Measurements from ENCODE around the gene PLXNA4. TPM values are rescaled to one million over a fixed set of nuclear protein-coding genes. Genes with fewer than 3 reads are reported as not detected.

The PLXNA4 gene
- total and polyA plus RNA-seq, 2 experiments from 2014 or later: 0.08 to 0.80 TPM

DNA sequence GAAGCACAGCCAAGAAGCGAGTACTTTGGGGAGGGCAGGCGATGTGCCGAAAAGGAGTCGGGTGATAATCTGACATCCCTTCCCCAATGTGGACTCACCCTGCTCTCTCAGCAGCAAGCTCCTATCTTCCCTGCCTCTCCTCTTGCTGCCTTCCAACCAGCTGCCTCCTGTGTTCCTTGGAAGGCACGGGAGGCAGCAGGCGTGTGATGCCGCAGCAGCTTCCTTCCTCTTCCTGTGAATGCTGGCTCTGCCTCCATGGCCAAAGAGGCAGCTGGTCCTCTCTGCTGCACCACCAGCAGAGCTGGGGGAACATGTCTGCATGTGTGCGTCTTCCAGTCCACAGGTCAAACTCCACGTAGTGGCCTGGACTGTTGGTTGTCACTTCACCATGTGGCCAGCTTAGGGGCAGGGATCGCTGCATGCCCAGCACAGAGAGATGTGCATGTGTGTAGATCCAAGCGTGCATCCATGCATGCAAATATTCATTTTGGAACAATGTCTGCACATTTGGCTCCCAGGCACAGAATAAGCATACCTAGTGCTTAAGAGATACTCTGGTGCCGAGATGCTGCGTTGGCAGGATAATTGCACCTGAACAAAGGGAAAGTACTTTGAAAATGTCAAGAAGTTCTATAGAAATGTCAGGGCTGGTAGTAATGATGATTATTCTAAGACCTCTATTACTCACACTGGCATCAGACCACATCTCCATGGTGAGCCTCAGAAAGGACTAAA lies 499.8 kb downstream of the PLXNA4 start (continued):
- TF ChIP-seq, protein P1, sequence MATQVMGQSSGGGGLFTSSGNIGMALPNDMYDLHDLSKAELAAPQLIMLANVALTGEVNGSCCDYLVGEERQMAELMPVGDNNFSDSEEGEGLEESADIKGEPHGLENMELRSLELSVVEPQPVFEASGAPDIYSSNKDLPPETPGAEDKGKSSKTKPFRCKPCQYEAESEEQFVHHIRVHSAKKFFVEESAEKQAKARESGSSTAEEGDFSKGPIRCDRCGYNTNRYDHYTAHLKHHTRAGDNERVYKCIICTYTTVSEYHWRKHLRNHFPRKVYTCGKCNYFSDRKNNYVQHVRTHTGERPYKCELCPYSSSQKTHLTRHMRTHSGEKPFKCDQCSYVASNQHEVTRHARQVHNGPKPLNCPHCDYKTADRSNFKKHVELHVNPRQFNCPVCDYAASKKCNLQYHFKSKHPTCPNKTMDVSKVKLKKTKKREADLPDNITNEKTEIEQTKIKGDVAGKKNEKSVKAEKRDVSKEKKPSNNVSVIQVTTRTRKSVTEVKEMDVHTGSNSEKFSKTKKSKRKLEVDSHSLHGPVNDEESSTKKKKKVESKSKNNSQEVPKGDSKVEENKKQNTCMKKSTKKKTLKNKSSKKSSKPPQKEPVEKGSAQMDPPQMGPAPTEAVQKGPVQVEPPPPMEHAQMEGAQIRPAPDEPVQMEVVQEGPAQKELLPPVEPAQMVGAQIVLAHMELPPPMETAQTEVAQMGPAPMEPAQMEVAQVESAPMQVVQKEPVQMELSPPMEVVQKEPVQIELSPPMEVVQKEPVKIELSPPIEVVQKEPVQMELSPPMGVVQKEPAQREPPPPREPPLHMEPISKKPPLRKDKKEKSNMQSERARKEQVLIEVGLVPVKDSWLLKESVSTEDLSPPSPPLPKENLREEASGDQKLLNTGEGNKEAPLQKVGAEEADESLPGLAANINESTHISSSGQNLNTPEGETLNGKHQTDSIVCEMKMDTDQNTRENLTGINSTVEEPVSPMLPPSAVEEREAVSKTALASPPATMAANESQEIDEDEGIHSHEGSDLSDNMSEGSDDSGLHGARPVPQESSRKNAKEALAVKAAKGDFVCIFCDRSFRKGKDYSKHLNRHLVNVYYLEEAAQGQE (IDR thresholded peaks at IDR 0.05; ENCODE audit: unreplicated experiment): no peak
- TF ChIP-seq EZH2phosphoT487 (IDR thresholded peaks at IDR 0.05; ENCODE audit: unreplicated experiment): no peak
- TF ChIP-seq, protein P2, sequence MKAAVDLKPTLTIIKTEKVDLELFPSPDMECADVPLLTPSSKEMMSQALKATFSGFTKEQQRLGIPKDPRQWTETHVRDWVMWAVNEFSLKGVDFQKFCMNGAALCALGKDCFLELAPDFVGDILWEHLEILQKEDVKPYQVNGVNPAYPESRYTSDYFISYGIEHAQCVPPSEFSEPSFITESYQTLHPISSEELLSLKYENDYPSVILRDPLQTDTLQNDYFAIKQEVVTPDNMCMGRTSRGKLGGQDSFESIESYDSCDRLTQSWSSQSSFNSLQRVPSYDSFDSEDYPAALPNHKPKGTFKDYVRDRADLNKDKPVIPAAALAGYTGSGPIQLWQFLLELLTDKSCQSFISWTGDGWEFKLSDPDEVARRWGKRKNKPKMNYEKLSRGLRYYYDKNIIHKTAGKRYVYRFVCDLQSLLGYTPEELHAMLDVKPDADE (IDR thresholded peaks at IDR 0.05): no peak

DNA sequence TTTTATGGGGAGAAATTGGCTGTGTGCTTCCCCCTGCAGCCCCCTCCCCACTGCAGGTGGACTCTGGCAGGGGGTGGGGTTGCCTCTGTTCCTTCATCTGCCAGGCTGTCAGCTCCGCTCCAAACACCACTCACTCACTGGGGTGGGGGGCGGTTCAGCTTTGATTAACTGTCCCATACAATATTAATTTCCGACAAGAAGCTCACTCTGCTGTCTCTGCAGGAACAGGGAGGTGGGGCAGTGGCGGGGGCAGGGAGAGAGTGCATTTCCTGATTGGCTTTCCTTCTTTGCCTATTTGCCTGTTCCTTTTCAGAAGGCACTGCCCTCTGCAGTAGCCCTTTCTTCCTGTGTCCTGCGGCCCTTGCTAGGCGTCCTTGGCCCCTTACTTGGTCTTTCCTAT lies 500.8 kb downstream of the PLXNA4 start:
- Histone ChIP-seq H3K9me2 (ENCODE audit: insufficient read depth) (peaks cover 3% of the 10 kb centered on the region; the same call in 1 of the 2 replicates), H3K4me3 (no peak overlapping the region), H2AFZ (peak overlapping the region; percentile 92), H3K27me3 (ENCODE audit: insufficient read depth) (no peaks in the 10 kb centered on the region), H3K4me2 (no peak overlapping the region), H3K27ac (ENCODE audit: low read depth) (no peak overlapping the region), H4K20me1 (replicated peaks; ENCODE audit: insufficient read depth) (no peaks in the 10 kb centered on the region), H3K79me2 (replicated peaks; ENCODE audit: insufficient read depth) (no peaks in the 10 kb centered on the region), H3K36me3 (ENCODE audit: insufficient read depth) (no peaks in the 10 kb centered on the region), H3F3A (replicated peaks; ENCODE audit: low read depth) (no peaks in the 10 kb centered on the region), H3K4me1 (ENCODE audit: insufficient read depth) (no peaks in the 10 kb centered on the region; the same call in 1 of the 2 replicates)
- ATAC-seq (peak; percentile 61), DNase-seq (ENCODE audit: low spot score) (no peak)
- peaks cover 8% of the 10 kb centered on the region for H3K27me3 Mint-ChIP-seq (ENCODE audit: insufficient read depth, low read depth, poor library complexity)
- peaks cover 3% of the 10 kb centered on the region; the same call in 1 of the 3 replicates for H3K36me3 Mint-ChIP-seq (ENCODE audit: low read depth)
- H3K4me1 Mint-ChIP-seq: peaks cover 12% of the 10 kb centered on the region
- H3K4me3 Mint-ChIP-seq: no peak overlapping the region
- no peak overlapping the region for H3K27ac Mint-ChIP-seq
- peaks cover 7% of the 10 kb centered on the region; the same call in 2 of the 3 replicates for H3K9me3 Mint-ChIP-seq
- TF ChIP-seq NANOG (IDR thresholded peaks at IDR 0.05; ENCODE audit: borderline replicate concordance) (no peak), POLR2AphosphoS5 (IDR thresholded peaks at IDR 0.05; ENCODE audit: low read depth) (no peak), ZNF114 (CRISPR knock-in tag; IDR thresholded peaks at IDR 0.05) (no peak), EZH2 (IDR thresholded peaks at IDR 0.05; ENCODE audit: low read depth, unreplicated experiment) (no peak), EZH2phosphoT487 (IDR thresholded peaks at IDR 0.05; ENCODE audit: unreplicated experiment) (no peak)
- TF ChIP-seq, protein P3, sequence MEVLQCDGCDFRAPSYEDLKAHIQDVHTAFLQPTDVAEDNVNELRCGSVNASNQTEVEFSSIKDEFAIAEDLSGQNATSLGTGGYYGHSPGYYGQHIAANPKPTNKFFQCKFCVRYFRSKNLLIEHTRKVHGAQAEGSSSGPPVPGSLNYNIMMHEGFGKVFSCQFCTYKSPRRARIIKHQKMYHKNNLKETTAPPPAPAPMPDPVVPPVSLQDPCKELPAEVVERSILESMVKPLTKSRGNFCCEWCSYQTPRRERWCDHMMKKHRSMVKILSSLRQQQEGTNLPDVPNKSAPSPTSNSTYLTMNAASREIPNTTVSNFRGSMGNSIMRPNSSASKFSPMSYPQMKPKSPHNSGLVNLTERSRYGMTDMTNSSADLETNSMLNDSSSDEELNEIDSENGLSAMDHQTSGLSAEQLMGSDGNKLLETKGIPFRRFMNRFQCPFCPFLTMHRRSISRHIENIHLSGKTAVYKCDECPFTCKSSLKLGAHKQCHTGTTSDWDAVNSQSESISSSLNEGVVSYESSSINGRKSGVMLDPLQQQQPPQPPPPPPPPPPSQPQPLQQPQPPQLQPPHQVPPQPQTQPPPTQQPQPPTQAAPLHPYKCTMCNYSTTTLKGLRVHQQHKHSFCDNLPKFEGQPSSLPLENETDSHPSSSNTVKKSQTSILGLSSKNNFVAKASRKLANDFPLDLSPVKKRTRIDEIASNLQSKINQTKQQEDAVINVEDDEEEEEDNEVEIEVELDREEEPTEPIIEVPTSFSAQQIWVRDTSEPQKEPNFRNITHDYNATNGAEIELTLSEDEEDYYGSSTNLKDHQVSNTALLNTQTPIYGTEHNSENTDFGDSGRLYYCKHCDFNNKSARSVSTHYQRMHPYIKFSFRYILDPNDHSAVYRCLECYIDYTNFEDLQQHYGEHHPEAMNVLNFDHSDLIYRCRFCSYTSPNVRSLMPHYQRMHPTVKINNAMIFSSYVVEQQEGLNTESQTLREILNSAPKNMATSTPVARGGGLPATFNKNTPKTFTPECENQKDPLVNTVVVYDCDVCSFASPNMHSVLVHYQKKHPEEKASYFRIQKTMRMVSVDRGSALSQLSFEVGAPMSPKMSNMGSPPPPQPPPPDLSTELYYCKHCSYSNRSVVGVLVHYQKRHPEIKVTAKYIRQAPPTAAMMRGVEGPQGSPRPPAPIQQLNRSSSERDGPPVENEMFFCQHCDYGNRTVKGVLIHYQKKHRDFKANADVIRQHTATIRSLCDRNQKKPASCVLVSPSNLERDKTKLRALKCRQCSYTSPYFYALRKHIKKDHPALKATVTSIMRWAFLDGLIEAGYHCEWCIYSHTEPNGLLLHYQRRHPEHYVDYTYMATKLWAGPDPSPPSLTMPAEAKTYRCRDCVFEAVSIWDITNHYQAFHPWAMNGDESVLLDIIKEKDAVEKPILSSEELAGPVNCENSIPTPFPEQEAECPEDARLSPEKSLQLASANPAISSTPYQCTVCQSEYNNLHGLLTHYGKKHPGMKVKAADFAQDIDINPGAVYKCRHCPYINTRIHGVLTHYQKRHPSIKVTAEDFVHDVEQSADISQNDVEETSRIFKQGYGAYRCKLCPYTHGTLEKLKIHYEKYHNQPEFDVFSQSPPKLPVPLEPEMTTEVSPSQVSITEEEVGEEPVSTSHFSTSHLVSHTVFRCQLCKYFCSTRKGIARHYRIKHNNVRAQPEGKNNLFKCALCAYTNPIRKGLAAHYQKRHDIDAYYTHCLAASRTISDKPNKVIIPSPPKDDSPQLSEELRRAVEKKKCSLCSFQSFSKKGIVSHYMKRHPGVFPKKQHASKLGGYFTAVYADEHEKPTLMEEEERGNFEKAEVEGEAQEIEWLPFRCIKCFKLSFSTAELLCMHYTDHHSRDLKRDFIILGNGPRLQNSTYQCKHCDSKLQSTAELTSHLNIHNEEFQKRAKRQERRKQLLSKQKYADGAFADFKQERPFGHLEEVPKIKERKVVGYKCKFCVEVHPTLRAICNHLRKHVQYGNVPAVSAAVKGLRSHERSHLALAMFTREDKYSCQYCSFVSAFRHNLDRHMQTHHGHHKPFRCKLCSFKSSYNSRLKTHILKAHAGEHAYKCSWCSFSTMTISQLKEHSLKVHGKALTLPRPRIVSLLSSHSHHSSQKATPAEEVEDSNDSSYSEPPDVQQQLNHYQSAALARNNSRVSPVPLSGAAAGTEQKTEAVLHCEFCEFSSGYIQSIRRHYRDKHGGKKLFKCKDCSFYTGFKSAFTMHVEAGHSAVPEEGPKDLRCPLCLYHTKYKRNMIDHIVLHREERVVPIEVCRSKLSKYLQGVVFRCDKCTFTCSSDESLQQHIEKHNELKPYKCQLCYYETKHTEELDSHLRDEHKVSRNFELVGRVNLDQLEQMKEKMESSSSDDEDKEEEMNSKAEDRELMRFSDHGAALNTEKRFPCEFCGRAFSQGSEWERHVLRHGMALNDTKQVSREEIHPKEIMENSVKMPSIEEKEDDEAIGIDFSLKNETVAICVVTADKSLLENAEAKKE (CRISPR knock-in tag; IDR thresholded peaks at IDR 0.05): no peak
- TF ChIP-seq, protein P1 (IDR thresholded peaks at IDR 0.05; ENCODE audit: unreplicated experiment): no peak

Measured in GM23338 (cell line).